HL-60/S4 treated with phorbol 12-myristate 13-acetate at 8.2 ng/mL for 4 days and 3 days (cell line): ENCODE results near the gene LIPN.
"Not testable (repeated sequence)": the region's sequence is repeated elsewhere in the genome, so short reads cannot be mapped to it uniquely, and the experiment has no call there.

Experiments
- in situ Hi-C: fragments of 300-500 bp; cut with MboI; formaldehyde crosslinking; loops from 2 replicates; pipeline ENCODE4 v1.15.0; 2022; ENCODE audit warnings: low sequenced_read_pairs

The LIPN gene, protein sequence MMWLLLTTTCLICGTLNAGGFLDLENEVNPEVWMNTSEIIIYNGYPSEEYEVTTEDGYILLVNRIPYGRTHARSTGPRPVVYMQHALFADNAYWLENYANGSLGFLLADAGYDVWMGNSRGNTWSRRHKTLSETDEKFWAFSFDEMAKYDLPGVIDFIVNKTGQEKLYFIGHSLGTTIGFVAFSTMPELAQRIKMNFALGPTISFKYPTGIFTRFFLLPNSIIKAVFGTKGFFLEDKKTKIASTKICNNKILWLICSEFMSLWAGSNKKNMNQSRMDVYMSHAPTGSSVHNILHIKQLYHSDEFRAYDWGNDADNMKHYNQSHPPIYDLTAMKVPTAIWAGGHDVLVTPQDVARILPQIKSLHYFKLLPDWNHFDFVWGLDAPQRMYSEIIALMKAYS

DNA sequence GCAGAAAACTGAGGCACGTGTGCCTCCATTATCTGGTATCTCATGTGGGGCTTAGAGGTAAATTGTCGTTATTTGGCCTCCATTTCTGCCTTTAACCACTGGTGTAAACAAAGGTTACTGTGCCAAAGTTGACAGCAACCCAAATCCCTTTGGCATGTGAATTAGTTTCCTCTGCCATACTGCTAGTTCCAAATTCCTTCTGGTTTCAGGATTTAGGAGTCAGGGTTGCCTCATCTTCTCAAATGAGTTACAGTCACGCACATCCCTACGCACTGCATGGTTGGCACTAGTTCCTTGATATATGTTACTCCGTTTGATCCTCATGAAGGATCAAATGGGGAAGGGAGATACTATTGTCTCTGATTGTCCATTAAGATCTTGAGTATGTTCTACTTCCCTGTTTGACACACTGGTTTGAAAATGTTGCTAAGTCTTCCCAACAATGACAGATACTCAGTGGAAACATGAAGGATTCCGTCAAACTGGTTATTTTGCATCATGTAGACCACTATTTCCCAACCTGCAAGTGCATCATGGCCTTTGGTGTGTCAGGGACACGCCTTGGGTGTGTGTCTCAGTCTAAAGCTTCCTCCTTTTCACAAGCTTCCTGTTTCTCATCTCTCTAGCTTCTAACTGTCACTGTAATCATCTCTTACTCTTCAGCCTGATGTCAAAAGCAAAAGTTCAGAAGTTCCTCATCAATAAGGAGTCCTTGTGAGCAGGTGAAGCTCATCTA lies at the start of gene LIPN:
TSS of gene LIPN (plus strand) at position 655 of the 736 bp plus-strand sequence. CDS start 1,386 bp downstream, outside the sequence.
- in situ Hi-C loops = no loop called here

DNA sequence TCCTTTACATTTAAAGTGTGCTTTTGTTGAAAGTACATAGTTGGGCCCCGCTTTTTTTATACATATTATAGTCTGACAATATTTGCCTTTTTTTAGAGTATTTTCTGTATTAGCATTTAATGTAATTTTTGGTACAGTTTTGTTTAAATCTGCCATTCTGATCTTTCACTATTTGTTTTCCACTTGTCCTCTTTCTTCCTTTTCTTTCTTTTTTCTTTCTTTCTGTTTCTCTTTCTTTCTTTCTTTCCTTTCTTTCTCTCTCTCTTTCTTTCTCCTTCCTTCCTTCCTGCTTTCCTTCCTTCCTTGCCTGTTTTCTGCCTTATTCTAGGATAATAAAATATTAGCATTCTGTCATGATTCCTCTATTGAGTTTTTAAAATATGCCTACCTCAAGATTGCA lies 44.3 kb upstream of the LIPN start:
- in situ Hi-C loops = no loop called here

DNA sequence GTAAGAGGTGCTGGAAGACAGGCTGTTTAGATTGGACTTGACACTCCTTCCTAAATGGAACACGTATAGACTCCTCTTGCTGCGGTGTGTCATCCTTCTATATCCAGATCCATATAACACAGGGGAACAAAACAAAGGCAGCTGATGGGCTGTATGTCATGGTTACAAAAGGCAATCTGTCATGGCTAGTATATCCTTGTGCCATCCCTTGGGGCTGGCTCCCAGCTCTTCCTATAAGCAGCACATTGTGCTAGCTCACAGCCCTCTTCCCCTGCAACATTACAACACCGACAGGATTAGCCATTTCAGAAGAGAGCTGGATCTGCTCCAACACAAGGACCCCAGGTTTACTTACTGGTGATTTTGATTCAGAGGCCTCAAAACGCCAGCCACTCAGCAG lies 38.4 kb upstream of the LIPN start:
- in situ Hi-C loops = no loop called here

DNA sequence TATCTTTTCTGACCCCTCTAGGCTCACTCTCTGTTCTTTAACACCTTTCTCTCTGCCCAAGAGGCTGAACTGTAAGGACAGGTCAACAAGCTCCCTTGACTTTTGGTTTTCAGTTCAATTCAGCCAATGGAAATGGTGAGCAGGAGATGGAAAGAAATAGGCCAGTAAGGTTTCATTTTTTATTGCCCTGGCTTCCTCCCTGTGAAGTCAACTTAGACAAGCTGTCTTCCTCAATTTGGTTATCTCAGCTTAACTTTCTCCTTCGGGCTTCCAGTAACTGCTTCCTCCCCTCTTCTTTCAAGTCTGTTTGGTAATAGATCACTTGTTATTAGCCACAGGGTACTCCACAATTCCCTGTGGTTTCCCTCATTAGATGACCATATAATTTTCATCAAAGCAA lies 34.0 kb upstream of the LIPN start:
- in situ Hi-C loops = no loop called here

DNA sequence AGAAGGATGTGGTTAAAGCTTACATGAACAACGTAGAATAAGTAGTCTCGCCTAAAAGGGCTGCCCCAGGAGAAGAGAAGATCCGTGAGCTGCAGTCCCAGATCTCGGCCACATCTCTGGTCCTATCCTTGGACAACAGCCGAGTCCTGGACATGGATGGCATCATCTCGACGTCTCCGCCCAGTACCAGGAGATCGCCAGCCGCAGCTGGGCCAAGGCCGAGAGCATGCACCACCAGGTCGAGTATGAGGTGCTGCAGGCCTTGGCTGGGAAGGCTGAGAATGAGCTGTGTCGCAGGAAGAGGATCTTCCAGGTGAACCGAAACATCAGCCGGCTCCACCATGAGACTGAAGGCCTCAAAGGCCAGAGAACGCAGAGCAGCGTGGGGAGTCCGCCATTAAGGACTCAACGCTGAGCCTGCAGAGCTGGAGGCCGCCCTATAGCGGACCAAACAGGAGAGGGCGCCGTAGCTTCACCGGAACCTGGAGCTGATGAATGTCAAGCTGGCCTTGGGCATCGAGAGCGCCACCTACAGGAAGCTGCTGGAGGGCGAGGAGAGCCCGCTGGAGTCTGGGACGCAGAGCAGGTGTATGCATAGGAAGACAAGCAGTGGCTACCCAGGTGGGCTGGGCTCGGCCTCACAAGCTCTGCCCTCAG lies 31.6 kb upstream of the LIPN start:
- in situ Hi-C loops = no loop called here

DNA sequence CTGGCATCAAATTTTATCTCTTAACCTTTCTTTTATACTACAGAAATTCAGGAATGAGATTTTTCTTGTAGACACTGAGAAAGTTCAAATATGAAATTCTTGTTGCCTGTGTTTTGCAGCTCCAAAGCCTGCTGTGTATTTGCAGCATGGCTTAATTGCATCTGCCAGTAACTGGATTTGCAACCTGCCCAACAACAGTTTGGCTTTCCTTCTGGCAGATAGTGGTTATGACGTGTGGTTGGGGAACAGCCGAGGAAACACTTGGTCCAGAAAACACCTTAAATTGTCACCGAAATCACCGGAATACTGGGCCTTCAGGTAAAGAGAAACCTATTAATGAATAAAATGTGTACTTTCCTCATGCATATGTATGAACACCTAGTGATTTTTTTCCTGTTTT lies 29.0 kb upstream of the LIPN start:
- in situ Hi-C loops = no loop called here

DNA sequence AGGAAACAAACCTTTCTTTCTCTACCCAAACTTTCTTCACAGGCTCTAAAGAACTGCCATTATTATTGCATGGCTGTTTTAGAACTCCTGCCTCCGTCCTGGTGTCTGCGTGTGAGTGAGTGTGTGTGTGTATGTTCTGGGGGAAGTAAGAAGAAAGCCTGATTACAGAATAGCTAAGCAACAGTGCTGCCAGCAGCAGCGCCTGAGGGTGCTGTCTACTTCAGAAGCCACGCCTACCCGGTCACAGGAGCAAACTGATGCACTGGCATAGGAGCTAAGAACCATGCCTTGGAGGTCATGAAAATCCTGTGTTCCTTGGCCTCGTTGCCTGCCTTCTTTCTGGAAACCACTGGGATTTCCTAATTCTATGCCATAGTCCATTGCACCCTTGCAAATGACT lies 28.5 kb upstream of the LIPN start:
- in situ Hi-C loops = no loop called here

DNA sequence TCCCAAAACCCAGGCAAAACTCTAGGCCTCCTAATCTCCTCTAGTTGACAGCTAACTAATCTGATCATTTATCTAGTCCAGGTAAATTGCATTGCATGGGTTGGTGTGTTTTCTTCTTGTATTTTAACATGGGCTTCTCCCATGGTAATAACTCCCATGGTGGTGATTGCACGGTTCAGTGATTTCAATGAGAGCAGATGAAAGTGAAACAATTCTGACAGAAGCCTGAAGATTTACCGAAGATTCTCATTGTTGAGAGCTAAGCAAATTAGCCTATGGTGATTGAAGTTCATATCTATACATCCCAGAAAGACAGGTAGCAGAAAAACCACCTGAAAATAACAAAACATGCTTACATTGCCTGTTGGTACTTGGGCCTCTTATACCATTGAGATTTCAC lies 26.6 kb upstream of the LIPN start:
- in situ Hi-C loops = no loop called here

DNA sequence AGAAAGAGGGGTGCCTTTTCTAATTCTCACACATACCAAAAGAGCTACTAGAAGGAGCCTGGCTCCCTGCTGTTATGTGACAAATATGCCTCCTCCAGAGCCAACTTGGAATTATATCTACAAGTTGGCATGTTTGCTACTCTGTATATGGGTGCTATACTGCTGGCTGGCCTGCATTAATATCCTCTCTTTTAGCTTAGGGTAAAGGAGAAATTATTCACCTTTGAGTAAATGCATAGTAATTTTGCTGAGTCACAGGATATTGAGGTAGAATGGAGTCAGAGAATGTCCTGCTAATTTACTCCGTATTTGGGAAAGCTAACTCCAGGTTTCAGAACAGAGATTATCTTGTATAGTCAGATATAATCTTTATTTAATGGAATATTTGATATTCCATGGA lies 24.2 kb upstream of the LIPN start:
- in situ Hi-C loops = no loop called here

DNA sequence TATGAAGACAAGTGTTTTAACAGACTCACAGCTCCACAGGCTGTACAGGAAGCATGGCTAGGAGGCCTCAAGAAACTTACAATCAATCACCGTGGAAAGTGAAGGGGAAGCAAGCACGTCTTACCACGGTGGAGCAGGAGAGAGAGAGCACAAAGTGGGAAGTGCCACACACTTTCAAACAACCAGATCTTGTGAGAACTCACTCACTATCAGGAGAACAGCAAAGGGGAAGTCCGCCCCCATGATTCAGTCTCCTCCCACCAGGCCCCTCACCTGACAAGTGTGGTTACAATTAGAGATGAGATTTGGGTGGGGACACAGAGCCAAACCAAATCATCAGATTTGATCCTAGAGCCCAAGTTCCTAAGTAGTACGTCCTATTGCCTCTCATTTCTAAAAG lies 17.9 kb upstream of the LIPN start:
- in situ Hi-C loops = not testable (repeated sequence)

DNA sequence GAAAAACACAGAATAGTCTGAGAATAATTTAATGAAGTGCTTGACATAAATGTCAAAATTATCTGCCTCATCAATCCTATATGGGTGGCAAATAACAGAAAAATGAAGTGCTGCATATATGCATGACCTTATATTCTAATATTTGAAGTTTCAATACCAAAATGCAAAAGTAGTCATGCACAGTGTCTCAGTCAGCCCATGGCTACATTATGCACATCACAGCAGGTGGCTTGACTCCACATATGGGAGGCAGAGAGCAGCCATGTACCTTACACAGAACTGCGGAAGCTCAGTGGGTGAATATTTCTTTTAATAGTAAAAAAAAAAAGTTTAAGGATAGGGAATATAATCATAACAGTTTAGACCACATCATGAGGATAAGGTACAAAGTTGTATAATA lies 17.4 kb upstream of the LIPN start:
- in situ Hi-C loops = no loop called here

DNA sequence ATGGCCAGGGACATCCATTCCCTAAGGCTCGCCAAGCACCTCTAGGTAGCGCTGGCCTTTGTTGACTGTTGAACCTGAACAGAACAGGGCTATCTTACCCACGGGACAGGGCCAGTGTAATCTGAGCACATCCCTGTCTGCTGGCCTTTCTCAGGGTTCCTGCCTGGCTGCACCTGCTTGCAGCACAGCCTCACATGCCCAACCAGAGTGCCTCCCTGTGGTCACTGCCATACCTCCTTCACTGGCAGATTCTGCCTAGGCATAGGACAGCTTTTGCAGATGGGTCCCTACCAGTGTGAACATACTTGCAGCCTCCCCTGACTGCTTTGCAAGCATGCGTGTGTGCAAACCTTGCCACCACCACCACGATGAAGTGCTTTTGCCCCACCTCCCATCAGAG lies 15.8 kb upstream of the LIPN start:
- in situ Hi-C loops = no loop called here

DNA sequence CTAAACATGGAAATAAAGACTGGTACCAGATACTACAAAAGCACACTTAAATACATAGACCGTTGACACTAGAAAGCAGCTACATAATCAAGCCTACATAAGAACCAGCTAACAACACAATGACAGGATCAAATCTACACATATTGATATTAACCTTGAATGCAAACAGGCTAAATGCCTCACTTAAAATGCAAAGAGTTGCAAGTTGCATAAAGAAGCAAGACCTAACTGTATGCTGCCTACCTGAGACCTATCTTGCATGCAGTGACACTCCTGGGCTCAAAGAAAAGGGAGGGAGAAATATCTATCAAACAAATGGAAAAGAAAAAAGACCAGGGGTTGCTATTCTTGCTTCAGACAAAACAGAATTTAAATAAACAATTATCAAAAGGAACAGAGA lies 14.2 kb upstream of the LIPN start:
- in situ Hi-C loops = no loop called here

DNA sequence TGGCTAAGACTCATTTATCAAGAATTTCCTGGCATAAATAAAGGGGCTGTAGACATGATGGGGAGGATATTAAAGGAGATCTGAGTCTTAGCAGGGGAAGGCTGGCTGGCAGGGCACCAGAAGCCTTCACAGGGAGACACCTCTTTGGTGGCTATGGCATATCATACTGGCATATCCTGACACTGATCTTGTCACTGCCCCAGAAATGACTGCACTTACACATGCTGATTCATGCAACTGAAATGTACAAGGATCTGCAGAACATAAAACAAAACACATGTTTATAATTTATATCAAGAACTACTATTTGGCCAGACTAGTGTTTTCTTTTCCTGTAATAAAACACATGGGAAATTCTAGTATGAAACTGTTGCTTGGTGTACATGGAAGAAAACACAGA lies 5.5 kb upstream of the LIPN start:
- in situ Hi-C loops = no loop called here

DNA sequence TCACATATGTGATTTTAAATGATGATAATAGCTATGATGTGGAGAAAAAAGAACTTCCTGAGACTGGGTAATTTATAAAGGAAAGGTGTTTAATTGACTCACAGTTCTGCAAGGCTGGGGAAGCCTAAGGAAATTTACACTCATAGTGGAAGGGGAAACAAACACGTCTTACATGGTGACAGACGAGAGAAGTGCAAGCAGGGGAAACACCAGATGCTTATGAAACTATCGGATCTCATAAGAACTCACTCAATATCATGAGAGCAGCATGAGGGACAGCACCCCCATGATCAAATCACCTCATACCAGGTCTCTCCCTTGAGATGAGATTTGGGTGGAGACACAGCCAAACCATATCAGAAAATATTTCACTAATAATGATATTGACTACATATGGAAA lies 4.1 kb upstream of the LIPN start:
- in situ Hi-C loops = no loop called here

DNA sequence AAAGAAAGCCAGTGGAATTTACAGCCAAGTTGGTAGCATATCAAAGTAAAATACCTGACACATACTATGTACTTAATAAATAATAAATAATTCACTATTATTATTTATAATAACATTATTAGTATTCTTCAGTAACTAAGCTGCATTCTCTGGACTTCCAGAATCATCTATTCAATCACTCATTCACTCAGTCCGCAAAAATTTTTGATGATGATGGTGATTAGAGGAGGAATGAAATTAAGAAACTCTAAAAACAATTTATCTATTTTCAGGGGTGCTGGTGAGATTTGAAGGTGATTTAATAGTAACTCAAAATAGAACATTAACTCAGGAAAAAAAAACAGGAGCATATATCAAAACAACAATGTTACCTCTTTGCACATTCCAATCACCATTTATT lies 3.2 kb upstream of the LIPN start:
- in situ Hi-C loops = no loop called here

DNA sequence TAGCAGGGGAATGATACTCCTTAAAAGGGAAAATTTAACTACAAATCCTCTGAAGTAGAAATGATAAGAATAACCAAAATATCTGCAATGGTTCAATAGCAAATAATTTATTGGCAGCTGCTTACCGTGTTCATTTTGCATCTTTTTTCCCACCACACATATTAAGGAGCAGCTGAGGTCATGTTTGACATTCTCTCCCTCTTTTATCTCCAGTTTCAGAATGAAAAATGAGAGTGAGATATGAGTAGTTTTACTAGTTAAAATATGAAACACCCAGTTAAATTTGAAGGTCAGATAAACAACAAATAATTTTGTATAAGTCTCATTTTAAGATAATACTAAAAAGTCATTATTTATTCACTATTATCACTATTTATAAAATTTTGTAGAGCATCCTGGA lies 3.1 kb downstream of the LIPN start:
- in situ Hi-C loops = no loop called here

DNA sequence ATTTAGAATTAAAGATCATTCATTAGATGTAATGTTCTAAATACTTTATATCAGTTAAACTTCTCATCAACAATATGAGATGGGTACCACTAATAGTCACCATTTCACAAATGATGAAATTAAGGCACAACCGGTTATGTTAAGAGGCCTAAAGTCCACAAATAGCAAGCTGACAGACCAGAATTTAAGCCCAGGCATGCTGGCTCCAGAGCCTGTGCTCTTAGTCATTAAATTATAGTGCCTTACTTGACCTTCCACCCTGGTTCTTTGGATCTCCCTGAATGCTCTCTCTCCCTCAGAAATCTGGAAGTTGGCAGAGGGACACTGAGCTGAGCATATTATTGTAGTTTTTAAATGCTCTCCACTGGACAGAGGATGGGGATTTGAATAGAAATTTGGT lies 3.6 kb downstream of the LIPN start:
- in situ Hi-C loops = no loop called here

DNA sequence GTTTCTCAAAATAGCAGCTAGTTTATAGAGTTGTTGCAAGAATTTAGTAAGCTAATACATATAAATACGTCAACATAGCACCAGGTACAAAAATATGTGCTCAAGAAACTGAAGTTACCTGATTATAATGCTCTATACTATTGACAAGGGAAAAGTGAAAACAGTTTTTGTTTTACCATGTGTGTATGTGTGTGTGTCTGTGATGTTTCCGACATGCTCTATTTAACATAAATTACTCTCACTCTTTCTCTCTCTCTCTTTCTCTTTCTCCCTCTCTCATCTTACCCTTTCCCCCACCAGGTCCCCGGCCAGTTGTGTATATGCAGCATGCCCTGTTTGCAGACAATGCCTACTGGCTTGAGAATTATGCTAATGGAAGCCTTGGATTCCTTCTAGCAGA lies 4.3 kb downstream of the LIPN start:
- in situ Hi-C loops = no loop called here

DNA sequence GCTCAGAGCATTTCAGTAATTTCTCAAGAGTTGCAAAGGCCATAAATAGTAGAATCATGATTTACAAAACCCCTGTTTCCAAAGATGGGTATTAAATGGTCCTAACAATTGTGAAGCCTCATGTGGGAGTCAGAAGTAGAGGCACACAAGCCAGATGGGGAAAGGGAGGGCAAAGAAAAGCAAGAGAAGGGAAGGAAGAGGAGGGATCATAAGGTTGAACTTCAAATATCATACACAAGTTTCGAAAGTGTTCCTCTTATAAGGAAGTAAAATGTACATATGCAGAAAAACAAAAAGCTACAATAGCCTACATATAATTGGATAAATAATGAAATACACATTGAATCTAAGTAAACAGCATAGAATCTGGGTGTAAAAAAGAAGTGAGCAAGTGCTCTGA lies 6.0 kb downstream of the LIPN start:
- in situ Hi-C loops = no loop called here

DNA sequence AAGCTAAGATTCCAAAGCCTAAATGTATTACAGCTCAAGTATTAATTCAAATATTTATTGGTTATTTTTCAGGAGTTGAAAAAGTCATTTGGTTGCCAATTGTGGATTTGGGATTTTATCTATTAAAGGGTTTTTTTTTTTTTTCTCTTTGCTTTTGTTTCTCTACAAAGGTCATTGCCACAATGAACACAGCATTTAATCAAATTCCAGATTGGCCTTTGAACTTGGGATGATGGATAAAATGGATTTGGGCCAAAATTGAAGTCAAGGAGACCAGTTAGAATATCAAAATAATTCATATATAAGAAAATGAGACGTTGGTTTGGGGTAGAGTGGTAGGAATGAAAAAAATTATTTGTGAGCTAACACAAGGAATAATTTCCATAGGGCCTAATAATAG lies 9.6 kb downstream of the LIPN start:
- in situ Hi-C loops = no loop called here

DNA sequence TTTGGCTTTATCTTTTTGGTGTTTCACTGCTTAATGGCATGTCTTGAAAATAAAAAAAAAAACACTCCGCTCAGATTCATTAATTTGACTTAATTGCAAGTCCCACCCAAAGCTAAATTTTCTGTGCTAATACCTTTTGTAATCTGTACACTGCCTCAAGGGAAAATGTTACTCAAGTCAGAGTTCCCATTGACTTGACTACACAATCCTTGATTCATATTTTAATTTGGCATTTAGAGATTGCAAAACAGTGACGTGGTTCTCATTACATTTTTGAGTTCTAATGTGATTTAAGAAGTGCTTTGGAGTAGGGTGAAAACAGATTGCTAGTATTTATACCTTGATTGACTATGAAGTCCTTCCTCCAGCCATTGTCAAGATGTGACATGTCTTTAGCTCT lies 21.4 kb downstream of the LIPN start:
- in situ Hi-C loops = no loop called here
